SK-N-SH (cell line): ENCODE data around the gene PLEKHF1. TPM values are rescaled to one million over a fixed set of nuclear protein-coding genes. Genes with fewer than 3 reads are reported as not detected.

Source experiments
- CTCF ChIA-PET: fragments of 300-600, 350-600 bp; formaldehyde crosslinking; extraction: SDS; loops from one replicate; lab custom pipeline; 2021; lab: Yijun Ruan, JAX
- POLR2A ChIA-PET: fragments of 350-600 bp; sonication (Branson Sonifier 250); formaldehyde crosslinking; extraction: SDS; loops from one replicate; lab custom pipeline; 2020; ENCODE audit warnings: antibody characterized with exemption, inconsistent platforms; lab: Yijun Ruan, JAX
- DNase-seq: peaks from one replicate; pipeline ENCODE4 v3.0.0; 2012
- H2AFZ ChIP-seq: fragments of 200-600 bp; sonication (generic); 2 replicates; pipeline ENCODE4 v1.8.1; 2016; ENCODE audit warnings: antibody characterized with exemption, mild to moderate bottlenecking, low read depth
- H3F3A ChIP-seq: fragments of 200-600 bp; sonication (generic); replicated peaks from 2 replicates; pipeline ENCODE3; 2016; ENCODE audit warnings: antibody characterized with exemption, mild to moderate bottlenecking; ENCODE audit not compliant: insufficient read depth
- H3K27ac ChIP-seq, 2 experiments: fragments of 200-500 bp in 1 of 2; fragments of 200-600 bp in 1 of 2; sonication (Bioruptor generic) in 1 of 2; sonication (generic), shearing (Covaris generic) in 1 of 2; 2 replicates each; pipeline versions ENCODE4 v1.5.1 to v1.6.1; 2014 to 2016; ENCODE audit warnings: low read depth in 2 of 2, inconsistent platforms in 1 of 2, low read length in 1 of 2, mild to moderate bottlenecking in 1 of 2, mixed read lengths in 1 of 2
- H3K27me3 ChIP-seq: fragments of 200-600 bp; sonication (generic), shearing (Covaris generic); 2 replicates; pipeline ENCODE4 v1.6.1; 2016; ENCODE audit warnings: mixed run types; ENCODE audit not compliant: insufficient read depth
- H3K36me3 ChIP-seq, 2 experiments: fragments of 200-500 bp in 1 of 2; fragments of 200-600 bp in 1 of 2; sonication (Bioruptor generic) in 1 of 2; sonication (generic) in 1 of 2; replicated peaks in 1 of 2; 2 replicates each; pipeline versions ENCODE3 to v1.5.1; 2014 to 2016; ENCODE audit warnings: low read length in 1 of 2, mild to moderate bottlenecking in 1 of 2; ENCODE audit not compliant: insufficient read depth in 2 of 2, control insufficient read depth in 1 of 2
- H3K4me1 ChIP-seq, 2 experiments: fragments of 200-500 bp in 1 of 2; fragments of 200-600 bp in 1 of 2; sonication (Bioruptor generic) in 1 of 2; sonication (generic), shearing (Covaris generic) in 1 of 2; 2 replicates each; pipeline versions ENCODE4 v1.5.1 to v1.6.1; 2014 to 2016; ENCODE audit warnings: low read depth in 1 of 2, low read length in 1 of 2, mixed run types in 1 of 2; ENCODE audit not compliant: insufficient read depth in 2 of 2, control insufficient read depth in 1 of 2
- H3K4me2 ChIP-seq: fragments of 200-600 bp; sonication (generic), shearing (Covaris generic); 2 replicates; pipeline ENCODE4 v1.6.1; 2017; ENCODE audit warnings: mixed run types
- H3K4me3 ChIP-seq, 2 experiments: fragments of 200-500 bp in 1 of 2; fragments of 200-600 bp in 1 of 2; sonication (Bioruptor generic) in 1 of 2; sonication (generic), shearing (Covaris generic) in 1 of 2; 2 replicates each; pipeline versions ENCODE4 v1.5.1 to v1.8.1; 2014 to 2016; ENCODE audit warnings: low read depth in 2 of 2, inconsistent platforms in 1 of 2, low read length in 1 of 2, mild to moderate bottlenecking in 1 of 2, mixed read lengths in 1 of 2, moderate library complexity in 1 of 2
- H3K79me2 ChIP-seq: fragments of 200-600 bp; sonication (generic); 2 replicates; pipeline ENCODE4 v1.8.1; 2017; ENCODE audit warnings: mild to moderate bottlenecking; ENCODE audit not compliant: insufficient read depth
- H3K9ac ChIP-seq: fragments of 200-600 bp; sonication (generic); 2 replicates; pipeline ENCODE4 v1.6.1; 2017; ENCODE audit warnings: mixed run types
- H3K9me2 ChIP-seq: fragments of 200-600 bp; sonication (generic); 2 replicates; pipeline ENCODE4 v1.6.1; 2017; ENCODE audit warnings: mixed run types
- H3K9me3 ChIP-seq: fragments of 200-600 bp; sonication (generic); 2 replicates; pipeline ENCODE4 v1.6.1; 2017; ENCODE audit warnings: mixed run types, mild to moderate bottlenecking, moderate library complexity
- H4K20me1 ChIP-seq: fragments of 200-600 bp; sonication (generic); 2 replicates; pipeline ENCODE4 v1.6.1; 2017; ENCODE audit warnings: mild to moderate bottlenecking, mixed run types; ENCODE audit not compliant: insufficient read depth
- CHD2 ChIP-seq: fragments of 150-350 bp; IDR thresholded peaks from 2 replicates; pipeline ENCODE4 v1.6.1; 2018; ENCODE audit warnings: low read length; ENCODE audit not compliant: partially characterized antibody
- ELF1 ChIP-seq: IDR thresholded peaks from 2 replicates; pipeline ENCODE4 v1.4.0; 2012
- FOXJ3 ChIP-seq: sonication (generic); formaldehyde crosslinking; IDR thresholded peaks from 2 replicates; pipeline ENCODE4 v1.5.1; 2020; ENCODE audit warnings: mild to moderate bottlenecking, missing genetic modification reagents
- FOXM1 ChIP-seq: IDR thresholded peaks from 2 replicates; pipeline ENCODE4 v1.4.0; 2012; ENCODE audit warnings: low read depth, mild to moderate bottlenecking
- MEF2A ChIP-seq: IDR thresholded peaks from 2 replicates; pipeline ENCODE4 v1.4.0; 2012; ENCODE audit warnings: low read depth, borderline replicate concordance
- MXI1 ChIP-seq: IDR thresholded peaks from 2 replicates; pipeline ENCODE4 v1.6.1; 2012; ENCODE audit warnings: mild to moderate bottlenecking, low read depth, low read length, improper control_type of control experiment
- POLR2AphosphoS5 ChIP-seq: IDR thresholded peaks from 2 replicates; pipeline ENCODE4 v1.6.1; 2012; ENCODE audit warnings: low read depth, low read length
- RCOR1 ChIP-seq: fragments of 150-350 bp; IDR thresholded peaks from 2 replicates; pipeline ENCODE4 v1.6.1; 2017; ENCODE audit warnings: antibody characterized with exemption, low read length
- SMC3 ChIP-seq: IDR thresholded peaks from 2 replicates; pipeline ENCODE4 v1.6.1; 2012; ENCODE audit warnings: low read depth, low read length, improper control_type of control experiment
- TCF12 ChIP-seq: IDR thresholded peaks from 2 replicates; pipeline ENCODE4 v1.4.0; 2012
- TEAD4 ChIP-seq: IDR thresholded peaks from 2 replicates; pipeline ENCODE4 v1.4.0; 2012; ENCODE audit warnings: mild to moderate bottlenecking, borderline replicate concordance; ENCODE audit not compliant: insufficient read depth
- YY1 ChIP-seq: IDR thresholded peaks from 2 replicates; pipeline ENCODE4 v1.4.0; 2012; ENCODE audit warnings: low read depth, mild to moderate bottlenecking
- WGBS: methylation state at CpG from one replicate; pipeline ENCODE4 v1.1.6; 2017; ENCODE audit warnings: low lambda C conversion rate; 5-methylcytosine and 5-hydroxymethylcytosine counted together
- polyA plus RNA-seq, 3 experiments: library from polyadenylated mRNA; depleted of rRNA; stranded (reverse); fragments of >200 nt; gene quantifications; 2 replicates each; pipeline ENCODE4 v1.2.3, GENCODE V29; 2012
- TF ChIP-seq, protein P1 (sequence below): fragments of 200-600 bp; sonication (generic); IDR thresholded peaks from 2 replicates; pipeline ENCODE4 v1.6.1; 2017; ENCODE audit warnings: antibody characterized with exemption, mild to moderate bottlenecking, moderate library complexity
- TF ChIP-seq, protein P2 (sequence below): IDR thresholded peaks from 2 replicates; pipeline ENCODE4 v1.4.0; 2012; ENCODE audit warnings: low read depth, borderline replicate concordance
- TF ChIP-seq, protein P3 (sequence below): IDR thresholded peaks from 2 replicates; pipeline ENCODE4 v1.4.0; 2012; ENCODE audit warnings: low read depth, borderline replicate concordance
- TF ChIP-seq, protein P4 (sequence below): IDR thresholded peaks from 2 replicates; pipeline ENCODE4; 2012
- TF ChIP-seq, protein P5 (sequence below): fragments of 150-350 bp; IDR thresholded peaks from 2 replicates; pipeline ENCODE4 v1.6.1; 2017; ENCODE audit warnings: antibody characterized with exemption, low read length, low read depth, borderline replicate concordance

Gene PLEKHF1
- polyA plus RNA-seq, 1 of the 3 experiments (the other 2 are of a cell fraction): 3.9 TPM

DNA sequence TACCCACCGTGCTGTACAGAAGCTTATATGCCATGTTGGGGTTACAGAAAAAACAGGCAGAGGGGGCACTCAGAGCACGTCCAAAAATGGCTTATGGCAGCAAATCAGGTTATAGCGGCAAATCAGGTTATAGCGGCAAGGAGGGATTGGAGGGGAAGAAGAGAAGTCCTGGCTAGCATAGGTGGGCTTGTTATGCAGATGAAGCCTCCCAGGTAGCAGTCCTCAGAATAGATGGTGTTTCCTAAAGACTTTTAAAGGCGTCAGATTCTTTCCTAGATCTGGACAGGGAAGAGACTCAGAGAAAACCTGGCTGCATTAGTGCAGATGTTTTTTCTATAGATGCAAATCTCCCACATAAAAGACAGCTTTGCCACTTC, 19.8 kb upstream of the PLEKHF1 start:
- CTCF ChIA-PET: interaction anchor here (1.6 kb wide), 1 partner anchor 35 kb away, joined by 8 read pairs; no protein-coding TSS in a partner anchor
- no peak for DNase-seq
- H3F3A ChIP-seq: no peaks in the 10 kb centered on the region
- WGBS: 56% methylated on average over 5 of the region's 5 CpGs
- TF ChIP-seq ELF1: no peak
- TF ChIP-seq, protein P1, sequence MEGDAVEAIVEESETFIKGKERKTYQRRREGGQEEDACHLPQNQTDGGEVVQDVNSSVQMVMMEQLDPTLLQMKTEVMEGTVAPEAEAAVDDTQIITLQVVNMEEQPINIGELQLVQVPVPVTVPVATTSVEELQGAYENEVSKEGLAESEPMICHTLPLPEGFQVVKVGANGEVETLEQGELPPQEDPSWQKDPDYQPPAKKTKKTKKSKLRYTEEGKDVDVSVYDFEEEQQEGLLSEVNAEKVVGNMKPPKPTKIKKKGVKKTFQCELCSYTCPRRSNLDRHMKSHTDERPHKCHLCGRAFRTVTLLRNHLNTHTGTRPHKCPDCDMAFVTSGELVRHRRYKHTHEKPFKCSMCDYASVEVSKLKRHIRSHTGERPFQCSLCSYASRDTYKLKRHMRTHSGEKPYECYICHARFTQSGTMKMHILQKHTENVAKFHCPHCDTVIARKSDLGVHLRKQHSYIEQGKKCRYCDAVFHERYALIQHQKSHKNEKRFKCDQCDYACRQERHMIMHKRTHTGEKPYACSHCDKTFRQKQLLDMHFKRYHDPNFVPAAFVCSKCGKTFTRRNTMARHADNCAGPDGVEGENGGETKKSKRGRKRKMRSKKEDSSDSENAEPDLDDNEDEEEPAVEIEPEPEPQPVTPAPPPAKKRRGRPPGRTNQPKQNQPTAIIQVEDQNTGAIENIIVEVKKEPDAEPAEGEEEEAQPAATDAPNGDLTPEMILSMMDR: no peak
- TF ChIP-seq, protein P2, sequence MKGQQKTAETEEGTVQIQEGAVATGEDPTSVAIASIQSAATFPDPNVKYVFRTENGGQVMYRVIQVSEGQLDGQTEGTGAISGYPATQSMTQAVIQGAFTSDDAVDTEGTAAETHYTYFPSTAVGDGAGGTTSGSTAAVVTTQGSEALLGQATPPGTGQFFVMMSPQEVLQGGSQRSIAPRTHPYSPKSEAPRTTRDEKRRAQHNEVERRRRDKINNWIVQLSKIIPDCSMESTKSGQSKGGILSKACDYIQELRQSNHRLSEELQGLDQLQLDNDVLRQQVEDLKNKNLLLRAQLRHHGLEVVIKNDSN: no peak
- TF ChIP-seq POLR2AphosphoS5: no peak
- TF ChIP-seq, protein P3, sequence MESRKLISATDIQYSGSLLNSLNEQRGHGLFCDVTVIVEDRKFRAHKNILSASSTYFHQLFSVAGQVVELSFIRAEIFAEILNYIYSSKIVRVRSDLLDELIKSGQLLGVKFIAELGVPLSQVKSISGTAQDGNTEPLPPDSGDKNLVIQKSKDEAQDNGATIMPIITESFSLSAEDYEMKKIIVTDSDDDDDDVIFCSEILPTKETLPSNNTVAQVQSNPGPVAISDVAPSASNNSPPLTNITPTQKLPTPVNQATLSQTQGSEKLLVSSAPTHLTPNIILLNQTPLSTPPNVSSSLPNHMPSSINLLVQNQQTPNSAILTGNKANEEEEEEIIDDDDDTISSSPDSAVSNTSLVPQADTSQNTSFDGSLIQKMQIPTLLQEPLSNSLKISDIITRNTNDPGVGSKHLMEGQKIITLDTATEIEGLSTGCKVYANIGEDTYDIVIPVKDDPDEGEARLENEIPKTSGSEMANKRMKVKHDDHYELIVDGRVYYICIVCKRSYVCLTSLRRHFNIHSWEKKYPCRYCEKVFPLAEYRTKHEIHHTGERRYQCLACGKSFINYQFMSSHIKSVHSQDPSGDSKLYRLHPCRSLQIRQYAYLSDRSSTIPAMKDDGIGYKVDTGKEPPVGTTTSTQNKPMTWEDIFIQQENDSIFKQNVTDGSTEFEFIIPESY: no peak
- TF ChIP-seq MXI1: no peak
- H3K27me3 ChIP-seq: no peaks in the 10 kb centered on the region; the same call in 1 of the 2 replicates
- H4K20me1 ChIP-seq: no peaks in the 10 kb centered on the region
- no peak overlapping the region for H3K9ac ChIP-seq
- H3K9me2 ChIP-seq: no peaks in the 10 kb centered on the region
- H3K4me3 ChIP-seq: no peak overlapping the region
- no peak overlapping the region for H3K4me2 ChIP-seq
- POLR2A ChIA-PET: no interaction called here
- no peak overlapping the region for H2AFZ ChIP-seq
- H3K36me3 ChIP-seq: no peaks in the 10 kb centered on the region
- no peaks in the 10 kb centered on the region; a peak in 1 of 4 replicates for H3K4me1 ChIP-seq
- H3K79me2 ChIP-seq: no peaks in the 10 kb centered on the region
- no peak overlapping the region for H3K27ac ChIP-seq
- H3K9me3 ChIP-seq: no peaks in the 10 kb centered on the region

DNA sequence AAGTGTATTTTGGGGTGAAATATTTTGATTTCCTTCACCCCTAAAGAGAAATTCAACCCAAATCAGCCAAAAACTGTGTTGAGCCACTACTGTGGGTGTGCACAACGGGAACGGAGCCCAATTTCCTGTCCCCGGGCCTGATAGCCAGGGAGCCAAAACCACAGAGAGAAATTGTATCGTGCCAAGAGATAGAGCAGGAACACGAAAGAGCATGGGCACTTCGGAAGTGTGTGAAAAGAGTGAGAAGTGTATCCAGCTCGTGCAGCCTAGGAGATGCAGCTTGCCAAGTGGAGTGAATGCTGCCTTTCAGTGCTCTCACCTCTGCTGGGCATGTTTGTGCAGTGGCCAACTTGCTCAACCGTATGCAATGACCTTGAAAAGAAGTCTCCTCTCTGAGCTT, 19.4 kb upstream of the PLEKHF1 start:
- no peaks in the 10 kb centered on the region for H4K20me1 ChIP-seq
- CTCF ChIA-PET: interaction anchor here (1.6 kb wide), 1 partner anchor 35 kb away, joined by 8 read pairs; no protein-coding TSS in a partner anchor
- H3K9me2 ChIP-seq: no peaks in the 10 kb centered on the region
- no peak overlapping the region for H3K27ac ChIP-seq
- H3K9me3 ChIP-seq: no peaks in the 10 kb centered on the region
- H3K4me1 ChIP-seq: no peaks in the 10 kb centered on the region; a peak in 1 of 4 replicates
- no peak for DNase-seq
- H3F3A ChIP-seq: no peaks in the 10 kb centered on the region
- WGBS: 34% methylated on average over 8 of the region's 8 CpGs
- H3K27me3 ChIP-seq: no peaks in the 10 kb centered on the region; the same call in 1 of the 2 replicates
- H3K4me2 ChIP-seq: no peak overlapping the region
- H3K4me3 ChIP-seq: no peak overlapping the region
- peak overlapping the region; percentile 5; the same call in 1 of the 2 replicates for H2AFZ ChIP-seq
- H3K79me2 ChIP-seq: no peaks in the 10 kb centered on the region
- no peaks in the 10 kb centered on the region for H3K36me3 ChIP-seq
- no peak overlapping the region for H3K9ac ChIP-seq
- POLR2A ChIA-PET: no interaction called here
- TF ChIP-seq, protein P4, sequence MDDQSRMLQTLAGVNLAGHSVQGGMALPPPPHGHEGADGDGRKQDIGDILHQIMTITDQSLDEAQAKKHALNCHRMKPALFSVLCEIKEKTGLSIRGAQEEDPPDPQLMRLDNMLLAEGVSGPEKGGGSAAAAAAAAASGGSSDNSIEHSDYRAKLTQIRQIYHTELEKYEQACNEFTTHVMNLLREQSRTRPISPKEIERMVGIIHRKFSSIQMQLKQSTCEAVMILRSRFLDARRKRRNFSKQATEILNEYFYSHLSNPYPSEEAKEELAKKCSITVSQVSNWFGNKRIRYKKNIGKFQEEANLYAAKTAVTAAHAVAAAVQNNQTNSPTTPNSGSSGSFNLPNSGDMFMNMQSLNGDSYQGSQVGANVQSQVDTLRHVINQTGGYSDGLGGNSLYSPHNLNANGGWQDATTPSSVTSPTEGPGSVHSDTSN: no peak
- TF ChIP-seq CHD2: no peak
- TF ChIP-seq MXI1: no peak
- TF ChIP-seq POLR2AphosphoS5: no peak
- TF ChIP-seq, protein P1: no peak
- no peak for TF ChIP-seq SMC3
- no peak for TF ChIP-seq TCF12
- no peak for TF ChIP-seq FOXJ3 (CRISPR knock-in tag)
- TF ChIP-seq, protein P5, sequence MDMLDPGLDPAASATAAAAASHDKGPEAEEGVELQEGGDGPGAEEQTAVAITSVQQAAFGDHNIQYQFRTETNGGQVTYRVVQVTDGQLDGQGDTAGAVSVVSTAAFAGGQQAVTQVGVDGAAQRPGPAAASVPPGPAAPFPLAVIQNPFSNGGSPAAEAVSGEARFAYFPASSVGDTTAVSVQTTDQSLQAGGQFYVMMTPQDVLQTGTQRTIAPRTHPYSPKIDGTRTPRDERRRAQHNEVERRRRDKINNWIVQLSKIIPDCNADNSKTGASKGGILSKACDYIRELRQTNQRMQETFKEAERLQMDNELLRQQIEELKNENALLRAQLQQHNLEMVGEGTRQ: no peak
- TF ChIP-seq MEF2A: no peak
- no peak for TF ChIP-seq RCOR1
- no peak for TF ChIP-seq FOXM1
- TF ChIP-seq YY1: no peak
- no peak for TF ChIP-seq TEAD4
- TF ChIP-seq, protein P2: no peak
